HTERT RPE-1 (cell line): ENCODE data around the gene KAZALD1.

ENCODE experiments used
- in situ Hi-C: fragments of 300-500 bp; cut with MboI; formaldehyde crosslinking; loops from 4 replicates; pipeline ENCODE4 v1.14.3; 2020; ENCODE audit warnings: low sequenced_read_pairs

The KAZALD1 gene, protein sequence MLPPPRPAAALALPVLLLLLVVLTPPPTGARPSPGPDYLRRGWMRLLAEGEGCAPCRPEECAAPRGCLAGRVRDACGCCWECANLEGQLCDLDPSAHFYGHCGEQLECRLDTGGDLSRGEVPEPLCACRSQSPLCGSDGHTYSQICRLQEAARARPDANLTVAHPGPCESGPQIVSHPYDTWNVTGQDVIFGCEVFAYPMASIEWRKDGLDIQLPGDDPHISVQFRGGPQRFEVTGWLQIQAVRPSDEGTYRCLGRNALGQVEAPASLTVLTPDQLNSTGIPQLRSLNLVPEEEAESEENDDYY

DNA sequence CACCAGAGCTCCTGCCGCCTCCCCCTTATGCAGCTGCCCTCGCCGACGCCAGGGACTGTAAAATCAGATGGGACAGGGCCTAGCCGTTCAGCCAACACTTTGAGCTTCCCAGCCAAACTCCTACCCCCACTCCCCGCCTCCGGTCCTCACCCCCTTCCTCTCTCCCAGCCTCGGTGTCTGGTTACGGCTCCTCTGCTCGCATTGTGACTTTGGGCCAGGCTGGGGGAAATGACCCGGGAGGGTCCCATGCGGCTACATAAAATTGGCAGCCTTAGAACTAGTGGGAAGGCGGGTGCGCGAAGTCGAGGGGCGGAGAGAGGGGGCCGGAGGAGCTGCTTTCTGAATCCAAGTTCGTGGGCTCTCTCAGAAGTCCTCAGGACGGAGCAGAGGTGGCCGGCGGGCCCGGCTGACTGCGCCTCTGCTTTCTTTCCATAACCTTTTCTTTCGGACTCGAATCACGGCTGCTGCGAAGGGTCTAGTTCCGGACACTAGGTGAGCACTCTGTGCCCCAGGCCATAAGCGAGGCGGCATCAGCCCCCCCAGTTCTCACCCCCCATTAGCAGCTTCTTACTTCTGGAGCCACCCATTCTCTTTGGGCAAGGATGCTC, at the start of gene KAZALD1:
Gene KAZALD1 (plus strand): TSS at position 366 of the 608 bp plus-strand sequence. CDS start 604 bp downstream, outside the sequence.
- in situ Hi-C loops: no loop called here

DNA sequence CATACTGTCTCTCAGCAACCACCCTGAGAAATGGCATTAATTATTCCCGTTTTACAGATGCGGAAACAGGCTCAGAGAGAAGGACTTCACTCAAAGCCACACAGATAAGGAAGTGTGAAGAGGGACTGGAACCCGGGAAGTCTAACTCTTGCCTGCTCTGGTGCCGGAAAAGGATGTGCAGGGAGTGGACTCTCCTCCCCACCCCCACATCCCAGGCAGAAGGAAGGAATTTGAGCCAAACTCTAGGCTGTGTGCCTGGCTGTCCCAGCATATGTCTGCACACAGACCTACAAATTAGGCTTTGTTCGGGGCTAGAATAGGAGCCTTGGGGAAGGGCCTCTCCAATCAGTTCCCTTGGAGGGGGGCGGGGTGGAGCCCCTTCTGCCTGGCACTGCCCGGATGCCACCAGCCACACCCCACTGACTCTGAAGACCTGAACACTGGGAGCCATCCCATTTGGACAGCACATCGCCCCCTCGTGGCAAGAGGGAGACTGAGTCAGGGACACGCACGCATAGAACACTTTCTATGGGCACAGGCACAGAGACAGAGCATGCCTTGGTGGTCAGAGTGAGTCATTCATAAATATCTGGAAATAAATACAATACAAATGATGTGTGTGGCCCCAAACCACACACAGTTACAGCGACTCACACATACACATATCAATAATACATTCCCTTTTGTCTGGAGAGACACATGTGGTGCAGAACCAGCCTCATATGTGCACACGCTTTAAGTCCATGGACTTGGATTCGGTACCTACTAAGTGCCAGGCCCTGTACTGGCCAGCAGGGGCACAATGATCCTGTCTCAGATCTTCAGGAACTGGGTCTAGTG, 49.0 kb upstream of the KAZALD1 start:
- in situ Hi-C loops: no loop called here

DNA sequence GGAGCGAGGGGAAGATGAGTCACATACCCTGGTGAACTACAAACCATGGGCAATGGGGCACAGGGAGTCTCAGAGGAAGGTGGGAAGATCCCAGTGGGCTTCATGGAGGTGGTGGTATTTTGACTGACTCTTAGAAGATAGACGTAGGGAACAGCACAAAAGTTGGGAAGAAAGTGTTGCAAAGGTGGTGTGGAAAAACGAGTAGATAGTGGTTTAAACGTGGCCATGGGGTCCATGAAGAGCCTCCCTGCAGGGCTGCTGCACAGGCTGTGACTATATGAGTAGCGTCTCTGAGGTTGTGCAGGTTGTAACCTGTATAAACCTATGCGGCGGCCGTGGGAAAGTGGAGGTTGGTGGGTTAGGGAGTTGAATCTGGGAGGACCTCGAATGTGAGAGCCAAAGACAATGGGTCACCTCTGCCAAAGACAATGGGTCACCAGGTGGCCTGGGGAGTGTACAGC, 48.4 kb upstream of the KAZALD1 start:
- in situ Hi-C loops: no loop called here

DNA sequence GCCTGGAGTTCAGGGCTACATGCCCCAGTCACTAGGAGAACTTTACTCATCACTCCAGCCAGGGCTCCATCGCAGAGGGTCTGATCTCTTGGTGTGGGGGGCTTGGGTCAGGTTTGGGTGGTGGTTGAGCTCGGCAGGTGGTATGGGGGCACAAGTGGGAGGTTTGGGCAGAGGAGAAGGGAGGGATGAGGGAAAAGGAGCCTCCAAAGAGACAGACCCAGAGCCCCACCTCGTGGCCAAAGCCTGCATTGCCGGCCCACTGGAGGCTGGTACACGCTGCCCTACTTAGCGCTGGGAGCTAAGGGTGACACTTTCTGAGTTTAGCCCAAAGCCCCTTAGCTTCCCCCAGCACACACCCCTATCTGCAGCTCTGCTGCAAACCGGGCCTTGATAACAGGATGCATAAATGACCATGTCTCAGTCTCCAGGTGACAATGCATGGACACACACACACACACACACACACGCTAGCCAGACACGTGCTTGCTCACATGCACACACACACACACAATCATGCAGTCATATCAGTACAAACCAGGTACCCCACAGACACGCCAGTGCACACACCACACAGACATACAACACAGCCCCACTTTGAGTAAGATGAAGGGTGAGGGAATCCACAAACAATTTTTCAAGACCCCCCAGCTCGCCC, 47.4 kb upstream of the KAZALD1 start:
- in situ Hi-C loops: no loop called here

DNA sequence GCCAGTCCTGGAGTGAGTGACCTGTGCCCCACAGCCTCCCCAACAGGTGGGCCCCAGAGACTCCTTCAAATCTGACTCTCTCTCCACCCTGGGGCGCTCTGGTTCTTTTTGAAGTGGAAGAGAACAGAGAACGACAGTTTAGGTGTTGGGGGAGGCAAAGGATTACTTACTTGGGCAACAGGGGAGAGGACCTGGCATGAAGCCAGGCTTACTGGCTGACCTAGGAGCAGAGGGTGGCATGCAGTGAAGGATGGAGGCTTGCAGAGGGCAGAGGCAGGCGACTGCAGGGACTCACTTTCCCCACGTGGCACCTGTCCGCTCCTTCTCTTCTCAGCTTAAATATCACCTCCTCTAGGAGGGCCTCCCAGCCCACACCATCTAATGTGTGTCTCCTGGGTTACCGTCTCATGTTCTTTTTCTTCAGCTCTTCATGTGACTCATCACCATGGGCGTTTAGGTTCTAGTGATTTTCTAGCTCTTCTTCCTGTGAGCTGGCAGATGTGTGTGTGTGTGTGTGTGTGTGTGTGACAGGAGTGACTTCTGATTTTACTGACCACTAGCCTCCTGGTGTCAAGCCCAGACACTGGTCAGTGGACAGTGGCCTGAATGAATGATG, 46.7 kb upstream of the KAZALD1 start:
- in situ Hi-C loops: no loop called here

DNA sequence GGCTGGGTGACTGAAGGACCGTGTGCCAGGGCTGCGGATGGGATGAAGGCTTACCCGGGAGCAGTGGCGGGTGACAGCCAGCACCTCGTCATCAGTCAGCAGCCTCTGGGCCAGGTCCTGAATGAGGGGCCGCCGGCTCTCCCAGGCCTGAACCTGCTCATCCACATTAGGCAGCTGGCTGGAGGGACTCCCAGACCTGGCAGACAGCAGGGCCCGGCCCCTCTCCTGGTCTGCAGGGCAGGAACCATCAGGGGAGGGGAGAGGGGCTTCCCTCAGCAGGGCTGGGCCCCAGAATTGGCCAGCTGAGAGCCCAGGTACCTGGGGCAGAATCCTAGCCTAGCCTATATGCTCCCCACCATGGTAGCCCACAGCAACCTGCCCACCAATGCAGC, 46.2 kb upstream of the KAZALD1 start:
- in situ Hi-C loops: no loop called here

DNA sequence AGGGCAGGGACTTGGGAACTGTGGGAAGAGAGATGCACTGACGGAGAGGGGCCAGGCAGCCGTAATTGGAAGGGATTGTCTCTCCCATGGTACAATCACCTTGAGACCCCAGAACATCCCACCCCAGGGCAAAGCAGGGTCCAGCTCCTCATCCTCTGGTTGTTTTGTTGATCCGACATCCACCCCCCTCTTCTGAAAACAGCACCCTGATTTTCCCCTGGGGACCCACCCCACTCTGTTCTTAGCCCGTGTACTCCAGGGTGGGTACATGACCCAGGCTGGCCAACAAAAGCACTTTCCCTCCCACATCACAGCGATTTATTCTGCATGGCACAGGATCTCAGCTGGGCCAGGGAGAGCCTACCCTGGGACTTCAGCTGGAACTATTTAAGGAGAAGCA, 45.0 kb upstream of the KAZALD1 start:
- in situ Hi-C loops: no loop called here

- in situ Hi-C loops: no loop called here
Measured at GRCh38 chr10:101018118-101018599, 43.6 kb upstream of the KAZALD1 start.

GRCh38 chr10:101018600-101019439, 43.0 kb upstream of the KAZALD1 start:
- in situ Hi-C loops: no loop called here

GRCh38 chr10:101019440-101019703, 42.4 kb upstream of the KAZALD1 start:
- in situ Hi-C loops: no loop called here

DNA sequence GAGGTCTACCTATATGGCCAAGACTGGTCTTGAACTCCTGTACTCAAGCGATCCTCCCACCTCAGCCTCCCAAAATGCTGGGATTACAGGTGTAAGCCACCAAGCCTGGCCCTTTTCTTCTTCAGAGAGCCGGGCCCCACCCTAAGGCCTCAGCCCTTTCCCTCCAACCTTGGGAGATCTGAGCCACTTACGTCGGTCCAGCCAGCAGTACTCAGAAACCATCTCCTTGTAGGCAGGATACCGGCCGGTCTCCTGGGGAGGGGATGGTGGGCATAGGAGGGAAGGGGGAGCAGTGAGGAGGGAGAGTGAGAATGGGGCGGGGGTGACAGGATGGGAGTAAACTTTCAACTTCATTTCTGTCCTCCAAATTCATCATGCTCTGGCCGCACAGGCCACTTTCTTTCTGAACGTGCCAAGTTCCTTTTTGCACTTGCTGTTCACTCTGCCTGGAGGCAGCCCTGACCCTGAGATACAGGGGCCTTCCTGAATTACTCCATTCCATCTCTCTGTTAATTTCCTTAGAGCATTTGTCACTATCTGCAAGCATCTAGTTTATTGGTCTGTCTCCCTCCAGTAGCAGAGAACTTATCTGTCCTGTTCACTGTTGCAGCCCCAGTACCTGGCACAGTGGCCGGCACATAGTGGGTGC, 41.2 kb upstream of the KAZALD1 start:
- in situ Hi-C loops: no loop called here

- in situ Hi-C loops: no loop called here
Measured at GRCh38 chr10:101021239-101021638, 40.5 kb upstream of the KAZALD1 start.

- in situ Hi-C loops: no loop called here
Measured at GRCh38 chr10:101021692-101022251, 40.0 kb upstream of the KAZALD1 start.

DNA sequence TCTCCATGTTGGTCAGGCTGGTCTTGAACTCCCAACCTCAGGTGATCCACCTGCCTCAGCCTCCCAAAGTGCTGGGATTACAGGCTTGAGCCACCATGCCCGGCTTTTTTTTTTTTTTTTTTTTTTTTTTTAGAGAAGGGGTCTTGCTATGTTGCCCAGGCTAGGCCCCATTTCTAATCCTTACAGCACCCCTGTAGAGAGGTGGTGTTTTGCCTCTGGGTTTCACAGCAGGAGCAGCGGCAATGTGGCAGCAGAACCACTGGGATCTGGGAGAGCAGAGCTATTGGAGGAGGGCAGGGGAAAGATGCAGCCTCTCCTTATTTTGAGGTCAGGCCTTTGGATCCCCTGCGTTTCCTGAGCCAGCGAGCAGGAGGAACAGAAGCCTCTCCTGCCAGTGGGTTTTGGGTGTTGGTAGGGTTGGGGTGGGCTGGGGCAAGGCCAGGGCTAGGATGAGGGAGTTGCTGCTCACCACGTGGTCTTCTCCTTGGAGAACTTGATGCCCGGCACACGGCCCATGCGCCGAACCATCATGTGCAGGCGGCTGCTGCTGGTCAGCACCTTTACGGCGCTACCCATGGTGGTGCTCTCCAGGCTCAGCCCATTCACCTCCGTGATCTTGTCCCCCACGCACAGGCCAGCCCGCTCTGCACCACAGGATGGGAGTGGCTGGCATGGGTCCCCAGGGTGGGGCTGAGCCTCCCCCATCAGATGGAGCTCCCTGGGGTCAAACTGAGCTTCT, 38.7 kb upstream of the KAZALD1 start:
- in situ Hi-C loops: no loop called here

DNA sequence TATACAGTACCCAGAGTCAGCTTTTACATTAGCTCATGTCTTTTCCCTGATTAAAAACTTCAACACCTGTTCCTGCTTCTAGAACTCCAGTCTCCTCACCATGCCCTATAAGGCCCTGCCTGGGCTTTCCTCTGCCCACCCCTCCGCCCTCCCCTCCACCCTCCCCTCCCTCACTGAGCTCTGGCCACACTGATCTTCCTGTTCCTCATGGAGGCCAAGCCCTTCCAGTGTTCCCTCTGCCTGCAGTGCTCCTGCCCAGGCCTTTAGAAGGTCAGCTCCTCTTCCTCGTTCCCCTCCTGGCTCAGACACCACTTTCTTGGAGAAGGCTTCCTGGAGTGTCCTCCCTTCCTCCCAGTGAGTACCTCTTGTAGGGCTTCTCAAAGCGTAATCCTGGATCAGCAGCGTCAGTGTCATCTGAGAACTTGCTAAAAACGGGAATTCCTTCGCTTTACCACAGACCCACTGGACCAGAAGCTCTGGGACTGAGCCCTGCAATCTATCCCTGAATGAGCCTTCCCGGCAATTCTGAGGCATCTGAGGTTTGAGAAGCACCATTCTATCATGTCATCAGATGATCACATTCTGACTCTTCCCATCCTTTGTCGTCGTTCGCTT, 34.6 kb upstream of the KAZALD1 start:
- in situ Hi-C loops: no loop called here

- in situ Hi-C loops: no loop called here
Measured at GRCh38 chr10:101028446-101029337, 33.1 kb upstream of the KAZALD1 start.
